ACHN (cell line): ENCODE data around the gene WDR18.

Source experiments
- DNase-seq: peaks from one replicate; pipeline ENCODE4 v3.0.0-alpha.2; 2015
- in situ Hi-C: cut with HindIII; loops from 2 replicates; pipeline ENCODE4 v1.10.0; 2017; ENCODE audit warnings: low sequenced_read_pairs, low pct_ligation_motif_present, low pct_unique_long_range_greater_than_20kb

Gene WDR18

DNA sequence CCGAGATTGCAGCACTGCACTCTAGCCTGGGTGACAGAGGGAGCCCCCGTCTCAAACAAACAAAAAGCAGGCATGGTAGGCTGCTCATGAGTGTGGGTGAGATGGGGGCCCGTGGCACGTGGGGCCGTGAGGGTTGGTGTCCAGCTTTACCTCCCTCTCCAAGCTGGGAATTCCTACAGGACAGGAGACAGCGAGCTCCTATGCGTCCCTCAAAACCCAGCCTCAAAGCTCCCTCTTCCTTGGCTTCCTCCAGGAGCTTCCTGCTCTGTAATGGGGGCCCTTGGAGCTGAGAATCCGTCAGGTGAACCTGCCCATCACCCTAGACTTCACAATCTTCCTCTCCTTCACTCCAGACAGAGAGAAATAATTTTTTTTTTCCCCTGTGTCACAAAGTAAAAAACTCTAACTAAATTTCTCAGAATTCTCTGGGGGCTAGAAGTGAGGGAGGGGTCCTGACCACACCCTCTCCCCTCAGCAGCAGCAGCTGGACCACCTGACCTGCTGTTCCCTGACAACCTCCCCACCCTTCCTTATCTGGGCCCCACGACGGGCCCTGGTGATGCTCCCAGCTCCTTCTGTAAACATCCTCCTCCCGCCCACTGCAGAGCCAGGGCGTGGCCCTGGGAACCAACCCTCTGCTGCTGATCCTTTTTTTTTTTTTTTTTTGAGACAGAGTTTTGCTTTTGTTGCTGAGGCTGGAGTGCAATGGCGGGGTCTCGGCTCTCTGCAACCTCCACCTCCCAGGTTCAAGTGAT is 22.1 kb upstream of the WDR18 start:
- in situ Hi-C loops: no loop called here
- no peak for DNase-seq

DNA sequence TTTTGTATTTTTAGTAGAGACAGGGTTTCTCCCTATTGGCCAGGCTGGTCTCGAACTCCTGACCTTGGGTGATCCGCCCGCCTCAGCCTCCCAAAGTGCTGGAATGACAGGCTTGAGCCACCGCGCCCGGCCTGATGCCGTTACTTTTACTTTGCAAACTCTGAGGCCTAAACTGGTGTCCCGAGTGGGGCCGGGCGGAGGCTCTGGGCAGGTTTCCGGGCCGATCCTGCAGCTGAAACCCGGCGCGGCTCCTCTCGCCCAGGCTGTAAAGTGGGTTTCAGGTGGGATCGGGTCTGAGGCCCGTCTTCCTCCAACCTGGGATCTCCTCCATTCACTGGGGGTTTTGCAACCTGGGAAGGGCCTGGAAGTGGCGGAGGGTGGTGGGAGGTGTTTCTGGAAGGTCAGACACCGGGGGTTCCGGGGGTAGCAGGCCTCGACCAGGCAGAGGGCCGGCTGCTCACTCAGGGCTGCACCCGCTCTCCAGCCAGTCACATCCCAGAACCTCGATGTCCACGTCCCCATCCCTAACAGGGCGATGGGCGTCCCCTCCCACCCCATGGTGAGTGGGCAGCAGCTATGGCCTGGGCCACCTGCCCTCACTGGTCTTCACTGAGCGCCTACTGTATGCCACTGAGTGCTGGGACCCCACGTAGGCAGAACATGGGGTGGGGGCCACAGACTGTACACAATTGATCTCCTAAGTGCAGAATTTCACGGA is 21.3 kb upstream of the WDR18 start:
- DNase-seq: no peak
- in situ Hi-C loops: no loop called here

DNA sequence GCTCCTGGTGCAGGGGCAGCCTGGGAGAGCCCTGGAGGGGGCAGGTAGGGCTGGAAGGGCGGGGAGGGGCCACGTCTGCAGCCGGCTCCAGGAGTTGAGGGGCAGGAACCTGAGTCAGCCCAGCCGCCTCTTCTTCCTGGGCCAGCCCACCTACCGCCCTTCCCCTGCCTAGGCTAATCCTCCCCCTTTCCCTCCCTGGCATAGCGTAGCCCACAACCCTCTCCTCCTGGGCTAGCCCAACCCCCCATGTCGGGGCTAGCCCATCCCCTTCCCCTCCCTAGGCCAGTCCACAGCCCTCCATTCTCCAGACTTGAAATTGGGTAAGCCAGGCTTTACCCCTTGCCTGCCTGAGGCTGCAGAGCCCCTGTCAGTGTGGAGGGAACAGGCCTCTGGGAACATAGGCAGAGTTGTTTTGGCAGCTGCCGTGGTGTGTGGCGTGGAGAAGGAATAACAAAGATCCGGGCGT is 20.6 kb upstream of the WDR18 start:
- DNase-seq: no peak
- in situ Hi-C loops: no loop called here

DNA sequence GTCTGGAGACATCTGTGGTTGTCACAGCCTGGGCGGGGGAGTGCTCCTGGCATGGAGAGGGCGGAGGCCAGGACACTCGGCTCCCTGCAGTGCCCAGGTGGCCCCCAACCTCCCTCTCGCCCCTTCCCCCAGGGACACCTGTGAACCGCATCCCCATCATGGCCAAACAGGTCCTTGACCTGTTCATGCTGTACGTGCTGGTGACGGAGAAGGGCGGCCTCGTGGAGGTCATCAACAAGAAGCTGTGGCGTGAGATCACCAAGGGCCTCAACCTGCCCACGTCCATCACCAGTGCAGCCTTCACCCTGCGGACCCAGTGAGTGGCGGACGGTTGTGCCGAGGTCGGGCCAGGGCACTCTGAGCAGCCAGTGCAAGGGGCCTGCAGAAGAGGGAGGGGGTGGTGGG is 20.0 kb upstream of the WDR18 start:
- in situ Hi-C loops: no loop called here
- DNase-seq: no peak

DNA sequence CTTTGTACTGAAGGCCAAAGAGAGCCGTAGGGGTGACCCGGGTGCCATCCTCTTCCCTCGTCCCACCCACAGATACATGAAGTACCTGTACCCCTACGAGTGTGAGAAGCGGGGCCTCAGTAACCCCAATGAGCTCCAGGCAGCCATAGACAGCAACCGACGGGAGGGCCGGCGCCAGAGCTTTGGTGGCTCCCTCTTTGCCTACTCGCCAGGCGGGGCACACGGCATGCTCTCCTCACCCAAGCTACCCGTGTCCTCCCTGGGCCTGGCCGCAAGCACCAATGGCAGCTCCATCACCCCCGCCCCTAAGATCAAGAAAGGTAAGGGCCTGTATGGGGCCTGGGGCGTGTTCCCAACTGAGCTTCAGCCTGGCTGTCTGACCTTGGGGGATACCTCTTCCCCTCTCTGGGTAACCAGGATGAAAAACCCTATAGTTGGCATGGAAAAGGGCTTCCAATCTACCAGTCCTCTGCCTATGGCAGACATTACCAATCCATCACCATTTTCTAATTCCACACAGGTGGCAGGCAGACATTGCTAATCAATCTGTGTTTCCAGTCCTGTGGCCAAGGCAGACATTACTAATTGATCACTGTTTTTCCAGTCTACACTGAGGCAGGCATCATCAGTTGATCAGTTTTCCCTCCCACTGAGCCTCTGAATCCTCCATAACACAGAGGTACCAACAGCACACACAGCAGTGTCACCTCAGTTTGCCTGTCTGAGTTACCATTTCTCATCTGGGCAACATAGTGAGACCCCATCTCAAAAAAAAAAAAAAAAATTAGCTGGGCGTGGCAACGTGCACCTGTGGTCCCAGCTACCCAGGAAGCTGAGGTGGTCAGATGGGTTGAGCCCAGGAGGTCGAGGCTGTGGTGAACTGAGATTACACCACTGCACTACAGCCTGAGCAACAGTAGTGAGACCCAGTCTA is 19.1 kb upstream of the WDR18 start:
- peak; percentile 25 for DNase-seq
- in situ Hi-C loops: no loop called here

DNA sequence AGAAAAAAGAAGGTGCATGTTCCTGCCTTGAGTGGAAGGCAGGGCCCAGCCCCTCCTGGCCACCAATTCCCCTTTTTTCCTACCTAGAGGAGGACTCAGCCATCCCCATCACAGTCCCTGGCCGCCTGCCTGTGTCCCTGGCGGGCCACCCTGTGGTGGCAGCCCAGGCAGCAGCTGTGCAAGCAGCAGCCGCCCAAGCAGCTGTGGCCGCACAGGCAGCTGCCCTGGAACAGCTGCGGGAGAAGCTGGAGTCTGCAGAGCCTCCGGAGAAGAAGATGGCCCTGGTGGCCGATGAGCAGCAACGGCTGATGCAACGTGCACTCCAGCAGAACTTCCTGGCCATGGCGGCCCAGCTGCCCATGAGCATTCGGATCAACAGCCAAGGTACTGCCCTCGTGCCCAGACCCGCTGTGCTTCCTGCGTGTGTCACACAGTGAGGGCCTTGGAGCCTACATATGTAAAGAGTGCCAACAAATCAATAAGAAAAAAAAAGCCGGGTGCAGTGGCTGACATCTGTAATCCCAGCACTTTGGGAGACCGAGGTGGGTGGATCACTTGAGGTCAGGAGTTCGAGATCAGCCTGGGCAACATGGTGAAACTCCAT is 17.6 kb upstream of the WDR18 start:
- in situ Hi-C loops: no loop called here
- DNase-seq: no peak

DNA sequence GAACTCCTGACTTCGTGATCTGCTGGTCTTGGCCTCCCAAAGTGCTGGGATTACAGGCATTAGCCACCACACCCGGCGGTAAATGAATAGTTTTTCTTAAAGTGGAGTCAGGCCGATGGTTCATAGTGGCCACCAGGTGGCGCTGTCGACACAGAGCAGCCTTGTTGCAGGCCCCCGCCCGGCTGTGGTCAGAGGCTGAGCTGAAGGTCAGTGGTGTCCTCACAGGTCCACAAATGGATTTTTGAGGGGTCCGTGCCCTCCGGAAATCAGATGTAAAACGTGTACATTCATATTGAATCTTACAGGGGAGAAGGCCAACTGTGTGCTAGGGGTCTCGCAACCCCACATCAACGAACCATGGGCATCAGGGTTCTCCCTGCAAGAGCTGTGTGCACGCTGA is 13.4 kb upstream of the WDR18 start:
- DNase-seq: no peak
- in situ Hi-C loops: no loop called here

DNA sequence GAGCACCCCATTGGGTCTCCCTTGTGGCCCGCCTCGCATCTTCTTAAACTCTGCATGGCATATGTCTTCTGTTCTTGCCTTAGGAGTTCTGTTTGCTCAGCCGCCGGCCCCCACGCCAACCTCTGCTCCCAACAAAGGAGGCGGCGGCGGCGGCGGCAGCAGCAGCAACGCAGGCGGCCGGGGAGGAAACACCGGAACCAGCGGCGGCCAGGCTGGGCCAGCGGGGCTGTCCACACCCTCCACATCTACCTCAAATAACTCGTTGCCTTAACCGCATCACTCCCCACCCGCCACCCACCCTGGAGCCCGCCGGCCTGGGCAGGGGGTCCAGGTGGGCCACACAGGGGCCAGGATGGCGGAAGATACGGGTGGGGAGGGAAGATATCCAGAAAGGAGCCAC is 12.3 kb upstream of the WDR18 start:
- in situ Hi-C loops: no loop called here
- DNase-seq: no peak

DNA sequence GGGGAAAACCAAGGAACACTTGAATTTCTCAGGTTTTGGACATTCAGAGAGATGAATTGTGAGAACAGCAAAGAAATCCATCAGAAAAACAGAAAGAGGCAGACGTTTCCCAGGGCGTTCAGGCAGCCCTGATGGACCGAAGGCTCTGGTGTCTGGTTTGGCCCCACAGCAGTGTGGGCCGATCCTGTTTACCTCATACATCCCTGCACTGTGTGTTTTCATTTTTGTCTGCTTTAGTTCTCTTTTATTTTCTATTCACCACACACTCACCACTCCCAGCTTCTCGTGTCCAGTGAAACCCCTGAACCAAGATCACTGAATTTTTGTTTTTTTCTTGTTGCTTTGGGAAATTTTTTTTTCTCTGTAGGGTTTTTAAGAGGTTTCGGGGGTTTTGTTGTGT is 11.9 kb upstream of the WDR18 start:
- DNase-seq: no peak
- in situ Hi-C loops: no loop called here

DNA sequence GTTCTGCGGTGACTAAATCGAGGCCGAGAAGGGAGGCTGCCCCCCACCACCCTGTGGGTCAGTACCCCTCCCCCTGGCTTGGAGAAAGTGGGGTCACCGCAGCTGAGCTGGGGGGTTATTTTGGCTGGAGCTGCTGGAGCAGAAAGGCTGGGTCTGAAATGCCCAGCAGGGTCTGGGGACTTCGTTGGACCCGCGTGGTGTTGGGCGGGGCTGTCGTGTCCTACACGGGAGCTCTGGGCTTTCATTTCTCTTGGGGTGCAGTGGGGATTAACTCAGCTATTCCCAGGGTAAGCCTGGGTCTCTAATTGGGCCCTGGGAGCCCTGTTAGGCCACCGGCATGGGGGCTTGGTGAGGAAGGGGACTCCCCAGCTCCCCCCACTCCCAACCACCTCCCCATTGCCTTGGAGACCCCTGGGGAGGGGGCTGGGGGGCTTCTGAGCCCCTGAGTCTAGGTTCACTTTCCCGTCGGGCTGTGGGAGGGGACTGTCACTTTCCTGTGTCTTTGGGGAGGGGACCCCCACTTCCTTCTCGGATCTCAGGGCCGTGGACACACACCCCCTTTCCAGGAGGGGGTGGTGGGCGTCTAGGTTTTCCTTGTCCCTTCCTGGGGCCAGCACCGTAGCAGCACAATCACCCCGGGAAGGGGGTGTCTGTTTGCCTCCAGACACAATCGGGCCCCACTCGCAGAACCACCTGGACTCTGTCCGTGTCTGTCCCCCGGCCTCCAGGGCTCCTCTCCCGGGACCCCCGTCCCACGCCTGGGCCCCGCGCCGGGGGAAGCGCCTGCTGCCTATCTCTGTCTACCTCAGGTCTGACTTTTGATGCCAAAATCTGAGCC is 10.2 kb upstream of the WDR18 start:
- no peak for DNase-seq
- in situ Hi-C loops: no loop called here

DNA sequence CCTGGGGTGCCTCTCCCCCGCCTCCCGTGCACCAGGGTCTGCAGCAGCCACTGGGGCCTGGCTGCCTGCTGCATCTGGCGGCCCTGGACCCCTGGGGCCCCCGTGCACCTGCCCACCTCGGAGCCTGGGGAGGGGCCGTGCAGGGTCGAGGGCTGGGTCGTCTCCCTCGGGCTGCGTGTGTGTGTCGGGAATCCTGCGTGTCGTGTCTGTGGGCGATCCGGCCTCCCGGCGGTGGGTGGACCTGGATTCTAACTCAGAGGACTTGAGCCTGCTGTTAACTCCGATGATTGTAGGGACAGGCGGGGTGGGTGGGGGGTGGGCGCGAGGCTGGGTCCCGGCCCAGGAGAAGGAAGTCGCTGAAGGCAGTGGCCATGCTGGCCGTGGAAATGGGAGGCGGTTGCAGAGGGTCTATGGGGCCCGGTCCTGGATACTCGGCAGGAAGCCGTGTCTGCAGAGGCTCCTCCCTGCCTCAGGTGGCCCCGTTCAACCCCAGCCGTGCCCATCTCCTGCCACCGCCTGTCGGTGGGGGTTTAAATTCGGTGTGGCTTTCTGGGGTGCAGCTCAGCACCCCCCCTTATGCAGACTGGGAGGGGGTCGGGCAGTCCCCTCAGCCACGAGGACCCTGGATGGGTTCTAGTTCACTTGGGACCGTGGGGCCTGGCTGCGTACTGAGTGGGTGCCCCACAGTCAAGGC is 9.4 kb upstream of the WDR18 start:
- no peak for DNase-seq
- in situ Hi-C loops: no loop called here

DNA sequence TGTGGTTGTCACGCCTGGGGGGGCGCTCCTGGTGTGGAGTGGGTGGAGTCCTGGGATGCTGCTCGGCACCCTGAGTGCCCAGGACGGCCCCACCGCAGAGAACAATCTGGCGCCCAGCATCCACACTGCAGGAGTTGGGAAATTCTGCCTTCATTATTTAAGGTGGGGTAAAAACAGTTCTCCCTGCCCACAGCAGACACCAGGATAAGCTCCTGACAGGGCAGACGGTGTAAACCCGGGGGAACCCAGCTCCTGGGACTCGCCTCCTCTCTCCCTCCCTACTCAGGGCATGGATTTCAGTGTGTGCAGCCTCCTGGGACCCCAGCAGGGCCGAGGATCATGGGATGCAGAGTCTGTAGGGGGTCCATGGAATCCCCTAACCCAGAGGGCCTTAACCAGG is 7.7 kb upstream of the WDR18 start:
- DNase-seq: no peak
- in situ Hi-C loops: no loop called here

DNA sequence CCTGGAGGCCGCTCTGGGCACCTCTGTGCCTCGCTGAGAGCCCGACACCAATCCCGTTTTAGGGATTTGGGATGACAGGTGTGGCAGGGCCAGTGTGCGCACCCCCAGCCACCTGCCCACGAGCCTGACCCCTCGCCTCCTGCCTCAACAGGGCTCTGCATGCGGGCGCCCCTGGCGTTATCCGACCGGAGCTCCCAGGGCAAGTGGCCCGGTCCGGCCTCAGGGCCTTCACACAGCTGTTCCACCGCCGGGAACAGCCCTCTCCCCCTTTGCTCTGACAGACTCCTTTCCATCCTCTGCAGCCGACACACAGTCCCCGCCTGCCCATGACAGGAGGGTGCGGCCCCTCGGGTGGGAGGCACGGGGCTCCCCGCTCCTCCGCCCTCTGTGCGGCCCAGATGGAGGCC is 7.1 kb upstream of the WDR18 start:
- in situ Hi-C loops: no loop called here
- DNase-seq: no peak

DNA sequence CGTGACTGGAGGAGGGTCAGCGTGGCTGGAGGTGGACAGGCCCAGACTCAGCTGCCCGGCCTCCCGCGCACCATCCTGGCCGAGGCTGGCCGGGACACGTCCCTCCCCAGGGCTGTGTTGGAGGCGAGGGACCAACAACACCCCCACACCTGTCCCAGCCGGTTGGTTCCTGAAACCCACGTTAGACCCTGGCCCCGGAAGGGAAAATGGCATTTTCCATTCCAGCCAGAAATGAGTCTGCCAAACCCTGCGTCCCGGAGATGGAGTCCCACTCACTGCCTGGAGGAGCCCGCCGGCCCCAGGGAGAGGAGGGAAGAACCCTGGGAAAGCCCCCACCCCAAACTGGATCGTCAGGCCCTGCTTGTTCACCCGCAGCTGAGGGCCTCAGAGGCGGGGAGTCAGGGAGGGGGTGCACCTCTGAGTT is 4.8 kb upstream of the WDR18 start:
- DNase-seq: no peak
- in situ Hi-C loops: no loop called here

DNA sequence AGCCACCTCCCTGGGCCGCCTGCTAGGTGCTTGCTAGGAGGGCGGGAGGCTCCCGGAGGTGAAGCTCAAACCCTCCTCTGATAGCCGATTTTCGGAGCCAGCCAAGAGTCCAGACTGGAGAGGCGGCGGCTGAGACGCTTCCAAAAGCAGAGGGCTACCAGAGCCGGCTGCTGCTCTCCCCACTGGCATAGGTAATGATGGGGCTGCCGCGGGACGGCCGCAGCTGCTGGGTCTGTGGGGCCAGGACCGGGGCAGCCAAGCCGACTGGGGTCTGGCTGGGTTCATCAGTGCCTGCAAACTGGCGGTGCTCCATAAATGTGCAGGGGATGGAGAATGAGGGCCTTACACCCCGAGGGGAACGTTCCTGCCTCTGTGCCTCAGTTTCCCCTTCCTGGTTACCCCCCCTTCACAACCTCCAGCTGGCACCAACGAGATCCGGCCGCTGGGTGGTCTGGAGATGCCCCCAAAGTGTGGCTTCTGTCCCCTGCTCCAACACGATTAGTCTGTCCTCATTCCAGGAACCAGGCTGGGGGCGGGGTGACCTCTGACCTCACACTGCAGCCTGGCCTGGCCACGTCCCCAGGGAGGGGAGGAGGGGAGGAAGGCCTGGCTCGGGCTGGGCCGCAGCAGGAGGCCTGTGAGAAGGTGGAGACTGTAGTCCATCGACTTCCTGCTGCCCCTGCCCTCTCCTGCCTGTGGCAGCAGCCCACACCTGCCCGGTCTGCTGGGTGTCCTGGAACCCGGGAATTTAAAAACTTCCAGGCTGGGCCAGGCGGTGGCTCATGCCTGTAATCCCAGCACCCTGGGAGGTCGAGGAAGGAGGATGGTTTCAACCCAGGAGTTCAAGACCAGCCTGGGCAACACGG is 3.8 kb upstream of the WDR18 start:
- in situ Hi-C loops: no loop called here
- DNase-seq: no peak

DNA sequence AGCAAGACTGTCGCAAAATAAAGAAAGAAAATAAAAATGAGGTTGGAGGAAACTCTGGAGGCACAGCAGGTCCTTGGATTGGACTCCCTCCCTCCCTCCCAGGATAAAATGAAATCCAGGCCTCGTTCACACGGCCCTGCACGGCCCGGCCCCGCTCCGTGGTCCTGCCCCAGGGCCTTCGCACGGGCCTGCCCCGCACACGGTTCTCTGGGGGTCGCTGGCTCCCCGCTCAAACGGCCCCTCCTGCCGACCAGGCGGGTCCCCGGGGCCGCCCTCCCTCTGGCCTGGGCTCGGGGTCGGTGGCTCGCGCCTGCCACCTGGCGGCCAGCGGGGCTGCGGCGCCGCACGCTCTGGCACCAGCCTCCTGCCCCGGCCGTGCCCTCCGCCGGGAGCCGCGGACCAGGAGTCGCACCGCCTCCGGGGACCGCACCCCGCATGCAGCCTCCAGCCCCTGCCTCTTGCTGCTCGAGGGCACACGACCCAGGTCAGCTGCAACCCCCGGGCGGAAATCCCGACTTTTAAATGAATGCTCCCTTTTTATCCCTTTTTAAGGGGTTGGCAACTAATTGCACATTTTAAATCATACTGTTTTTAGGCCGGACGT is 1.5 kb upstream of the WDR18 start:
- in situ Hi-C loops: no loop called here
- DNase-seq: peak; percentile 65
